ENCODE results near the gene PAX7.
"Not testable (repeated sequence)": the region's sequence is repeated elsewhere in the genome, so short reads cannot be mapped to it uniquely, and the experiment has no call there.

The PAX7 gene

DNA sequence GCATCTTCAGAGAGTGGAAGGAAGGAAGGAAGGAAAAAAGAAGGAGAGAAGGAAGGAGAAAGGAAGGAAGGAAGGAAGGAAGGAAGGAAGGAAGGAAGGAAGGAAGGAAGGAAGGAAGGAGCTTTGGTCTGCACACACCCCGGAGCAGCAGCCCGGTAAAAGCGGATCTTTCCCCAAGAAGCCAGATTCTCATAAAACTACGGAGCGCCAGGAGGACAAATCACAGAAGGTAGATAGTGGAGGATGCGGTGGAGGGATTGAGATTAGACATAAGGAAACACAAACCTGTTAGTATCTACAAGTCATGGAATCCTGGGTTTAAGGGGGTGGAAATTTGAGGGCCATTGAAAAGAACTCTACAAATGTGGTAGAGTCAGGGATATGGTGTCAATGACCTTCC, 36.7 kb downstream of the PAX7 start:
- DNase-seq = no peak

DNA sequence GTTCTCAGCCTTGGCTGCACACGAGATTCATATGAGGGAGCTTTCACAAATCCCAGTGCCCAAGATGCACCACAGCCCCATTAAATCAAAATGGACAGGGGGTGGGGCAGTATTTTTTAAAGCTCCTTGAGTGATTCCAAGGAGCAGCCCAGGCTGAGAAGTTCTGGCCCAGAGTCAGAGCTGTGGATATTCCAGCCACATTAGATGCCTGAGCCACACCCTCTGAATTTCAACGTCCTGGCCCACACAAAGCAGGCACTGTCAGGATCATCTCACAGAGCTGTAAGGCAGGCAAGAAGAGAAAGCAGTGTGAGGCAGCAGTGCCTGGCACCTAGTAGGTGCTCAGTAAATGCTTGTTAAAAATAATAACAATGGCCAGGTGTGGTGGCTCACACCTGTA, 37.4 kb downstream of the PAX7 start:
- no peak for DNase-seq

DNA sequence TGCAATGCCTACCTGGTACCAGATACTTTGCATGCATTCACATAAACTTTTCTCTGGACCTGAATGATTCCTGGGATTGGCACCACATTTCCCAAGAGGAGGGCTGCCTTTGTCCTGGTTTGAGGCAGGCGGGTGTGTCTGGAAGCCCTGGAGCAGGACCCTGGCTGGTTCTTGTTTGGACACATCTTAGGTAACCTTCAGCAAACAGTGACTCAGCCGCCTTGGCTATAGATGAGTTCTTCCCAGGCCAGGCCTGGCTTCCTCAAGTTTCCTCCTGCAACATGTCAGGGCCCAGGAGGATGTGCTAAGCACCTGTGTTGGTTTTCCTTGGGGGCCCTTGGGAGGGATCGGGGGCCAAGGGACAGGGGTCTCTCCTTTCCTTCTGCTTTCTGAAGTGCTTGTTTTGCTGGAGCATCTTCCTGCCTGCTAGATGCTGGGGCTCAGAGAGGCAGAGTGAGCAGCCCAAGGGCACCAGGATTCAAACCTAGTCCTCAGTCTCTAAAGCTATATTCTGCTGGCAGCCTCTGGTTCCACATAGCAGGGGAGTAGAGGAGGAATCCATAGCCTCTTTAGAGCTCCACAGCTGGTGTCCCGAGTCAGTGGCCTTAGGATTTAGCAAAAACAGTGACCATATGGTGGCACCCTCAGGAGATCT, 38.2 kb downstream of the PAX7 start:
- DNase-seq = no peak

DNA sequence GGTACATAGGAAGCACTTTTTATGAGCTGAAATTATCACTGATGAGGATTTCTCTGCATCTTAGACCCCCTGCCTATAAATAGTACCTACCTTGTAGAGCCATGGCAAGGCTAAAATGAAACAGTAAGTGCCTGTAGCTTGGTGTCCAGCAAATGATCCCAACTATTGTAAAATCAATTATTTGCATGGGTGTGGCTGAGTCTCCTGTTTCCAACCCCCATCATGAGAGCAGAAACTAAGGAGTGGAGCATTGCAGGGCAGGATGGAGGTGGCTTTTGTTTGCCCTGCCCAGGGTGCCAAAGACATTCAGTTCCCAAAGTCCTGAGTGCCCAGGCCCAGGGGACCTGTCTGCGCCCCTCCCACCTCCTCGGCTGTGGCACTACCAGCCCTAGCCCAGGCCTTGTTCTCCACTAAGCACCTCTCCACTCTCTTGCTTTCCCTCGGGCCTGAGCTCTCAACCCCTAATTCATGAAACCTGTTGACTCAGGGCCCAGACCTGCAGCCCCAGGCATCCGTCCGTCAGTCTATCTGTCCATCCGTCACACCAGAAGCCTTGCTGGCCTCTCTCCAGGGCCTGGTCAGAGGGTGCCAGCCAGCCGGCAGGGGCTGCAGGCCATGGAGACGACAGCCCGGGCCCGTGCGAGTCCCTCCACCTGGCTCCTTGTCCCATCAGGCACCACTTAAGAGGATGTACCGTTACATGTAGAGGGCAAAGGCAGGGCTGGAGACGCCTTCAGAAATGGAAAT, 39.6 kb downstream of the PAX7 start:
- no peak for DNase-seq

DNA sequence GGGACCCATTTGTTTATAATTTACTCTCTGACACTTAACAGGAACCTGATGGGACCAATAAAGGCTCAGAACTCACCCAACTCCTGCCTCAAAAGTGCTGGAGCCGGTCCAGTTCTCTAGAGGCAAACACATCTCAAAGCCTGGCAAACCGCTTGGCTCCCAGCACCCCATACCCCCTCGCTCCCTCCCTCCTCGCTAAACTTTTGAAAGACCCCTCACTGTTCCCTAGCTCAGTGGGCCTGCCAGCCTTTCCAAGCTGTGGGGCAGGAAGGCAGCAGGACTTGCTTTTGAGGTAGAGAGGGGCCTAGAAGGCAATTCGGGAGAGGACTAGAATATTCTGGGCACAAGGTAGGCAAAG, 40.2 kb downstream of the PAX7 start:
- DNase-seq = no peak

DNA sequence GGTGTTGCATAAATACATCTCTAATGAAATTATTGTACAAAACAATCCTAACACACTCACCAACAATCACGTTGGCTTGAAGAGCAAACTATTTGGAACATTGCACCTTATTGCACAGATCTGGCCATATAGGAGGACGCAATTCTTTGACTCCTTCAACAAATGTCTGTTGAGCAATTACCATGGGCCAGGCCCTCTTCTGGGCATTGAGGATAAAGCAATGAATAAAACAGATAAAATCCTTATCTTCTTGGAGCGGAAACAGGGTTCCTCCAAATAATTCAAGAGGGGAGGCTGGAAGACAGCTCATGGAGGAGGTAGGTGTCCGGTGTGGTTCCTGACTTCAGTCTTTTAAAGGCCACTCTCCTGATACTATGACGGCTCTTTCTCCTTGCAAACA, 43.3 kb downstream of the PAX7 start:
- no peak for DNase-seq

DNA sequence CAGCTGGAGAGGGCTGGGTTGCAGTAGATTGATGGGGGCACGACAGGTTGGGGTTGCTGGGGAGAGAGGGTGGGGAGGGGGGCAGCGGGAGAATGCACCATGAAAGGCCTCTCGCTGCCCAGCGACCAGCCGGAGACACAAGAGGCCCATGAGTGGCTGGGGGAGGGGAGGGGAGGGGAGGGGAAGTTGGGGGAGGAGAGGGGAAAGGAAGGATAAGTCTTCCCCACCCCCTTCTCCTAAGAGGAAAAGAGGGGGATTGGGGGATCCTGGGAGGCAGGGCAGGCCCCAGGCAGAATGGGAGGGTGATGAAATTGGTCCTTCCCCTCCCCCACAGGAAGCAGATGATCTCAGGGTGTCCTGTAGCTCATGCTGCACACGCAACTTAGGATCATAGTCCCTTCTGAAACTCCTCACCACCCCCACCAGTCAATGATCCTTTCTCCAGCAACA, 45.7 kb downstream of the PAX7 start:
- DNase-seq = peak; percentile 55

DNA sequence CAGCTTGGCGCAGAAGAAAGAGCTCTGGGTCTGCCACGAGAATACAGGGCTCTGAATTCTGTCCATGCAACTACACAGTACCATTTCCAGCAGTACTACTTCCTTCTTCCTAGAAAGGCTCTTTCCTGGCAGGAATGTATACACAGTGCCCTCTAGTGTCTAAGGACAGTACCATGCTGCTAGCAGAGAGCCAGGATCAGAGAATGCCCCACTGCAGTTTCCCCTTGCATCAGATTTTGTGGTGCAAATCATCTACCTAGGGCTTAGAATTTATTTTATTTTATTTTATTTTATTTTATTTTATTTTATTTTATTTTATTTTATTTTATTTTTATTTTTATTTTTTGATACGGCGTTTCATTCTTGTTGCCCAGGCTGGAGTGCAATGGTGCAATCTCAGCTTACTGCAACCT, 50.8 kb downstream of the PAX7 start:
- no peak for DNase-seq

DNA sequence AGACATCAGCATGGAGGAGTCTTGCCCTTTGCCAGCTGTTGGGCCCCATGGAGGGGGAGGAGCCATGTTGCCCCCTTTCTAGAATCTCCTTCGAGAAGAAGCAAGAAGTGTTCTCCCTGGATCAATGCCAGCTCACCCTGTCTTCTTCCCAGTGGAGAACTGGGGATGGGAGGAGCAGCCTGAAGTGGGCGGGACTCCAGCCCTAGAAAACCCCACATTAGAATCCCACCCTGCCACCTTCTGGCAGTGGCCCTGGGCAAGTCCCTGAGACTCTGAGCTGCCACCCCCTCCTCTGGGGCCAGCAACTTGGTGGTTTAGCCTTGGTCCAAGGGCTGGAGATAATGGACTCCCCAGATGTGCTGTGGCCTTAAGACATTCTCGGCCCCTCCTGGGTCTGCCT, 51.7 kb downstream of the PAX7 start:
- no peak for DNase-seq

DNA sequence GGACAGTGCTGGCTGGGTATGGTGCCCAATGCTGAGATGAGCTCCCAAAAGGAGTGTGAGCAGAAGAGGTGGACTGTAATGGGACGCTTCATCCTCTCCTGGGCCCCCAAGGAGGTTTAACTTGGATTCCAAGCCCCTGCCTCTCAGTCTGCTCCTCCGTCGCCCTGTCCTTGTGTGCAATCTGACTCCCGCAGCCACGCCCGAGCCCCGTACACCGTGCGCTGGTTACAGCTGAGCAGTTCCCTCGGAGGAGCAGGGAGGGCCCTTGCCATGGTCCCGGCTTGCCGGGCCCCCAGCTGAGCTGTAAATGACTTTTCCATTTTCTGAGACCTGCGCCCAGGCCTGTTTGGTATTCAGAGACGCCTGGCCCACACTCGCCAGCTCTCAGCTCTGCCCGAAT, 53.7 kb downstream of the PAX7 start:
- peak; percentile 47 for DNase-seq

DNA sequence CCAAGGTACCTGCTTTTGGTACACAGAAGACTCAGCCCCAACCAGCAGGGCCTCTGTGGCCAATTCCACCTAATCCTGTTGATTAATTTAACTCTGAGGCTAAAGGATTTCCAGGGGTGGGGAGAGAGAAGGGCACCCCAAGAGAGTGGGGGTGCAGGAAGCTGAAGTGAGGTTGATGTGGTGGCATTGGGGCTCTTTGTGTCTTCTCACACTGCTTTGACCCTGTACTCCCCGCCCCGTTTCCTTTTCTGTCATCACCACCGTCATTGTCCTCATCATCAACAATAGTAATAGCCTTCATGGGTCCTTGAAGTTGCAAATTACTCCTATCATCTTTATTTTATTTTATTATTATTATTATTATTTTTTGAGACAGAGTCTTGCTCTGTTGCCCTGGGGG, 55.9 kb downstream of the PAX7 start:
- DNase-seq = no peak

DNA sequence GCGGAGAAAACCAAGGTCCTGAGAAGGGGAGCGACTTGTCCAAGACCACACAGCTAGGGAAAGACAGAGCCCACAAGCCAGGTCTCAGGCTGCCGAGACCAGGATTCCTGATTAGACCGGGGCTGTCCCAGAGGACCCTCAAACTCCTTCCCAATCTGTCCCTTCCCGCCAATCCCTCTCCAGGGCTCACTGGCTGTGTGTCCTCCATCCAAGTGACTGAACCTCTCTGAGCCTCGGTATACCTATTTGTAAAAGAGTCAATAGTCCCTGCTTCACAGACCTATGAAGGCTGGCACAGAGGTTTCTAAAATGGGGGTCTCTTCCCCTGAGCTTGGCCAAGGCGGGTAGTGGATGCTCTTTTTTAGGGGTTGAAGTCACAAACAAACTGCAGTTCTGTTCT, 56.6 kb downstream of the PAX7 start:
- no peak for DNase-seq

DNA sequence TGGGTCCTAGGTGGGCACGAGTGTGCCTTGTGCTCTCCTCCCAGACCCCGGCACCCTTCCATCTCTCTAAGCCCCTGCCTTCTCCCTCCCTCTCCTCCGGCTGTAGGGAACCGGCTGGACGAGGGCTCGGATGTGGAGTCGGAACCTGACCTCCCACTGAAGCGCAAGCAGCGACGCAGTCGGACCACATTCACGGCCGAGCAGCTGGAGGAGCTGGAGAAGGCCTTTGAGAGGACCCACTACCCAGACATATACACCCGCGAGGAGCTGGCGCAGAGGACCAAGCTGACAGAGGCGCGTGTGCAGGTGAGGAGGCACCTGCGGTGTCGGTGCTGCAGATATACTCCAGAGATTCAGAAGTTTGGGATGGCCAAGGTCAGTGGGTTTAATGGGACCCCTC, 61.0 kb downstream of the PAX7 start:
- no peak for DNase-seq

DNA sequence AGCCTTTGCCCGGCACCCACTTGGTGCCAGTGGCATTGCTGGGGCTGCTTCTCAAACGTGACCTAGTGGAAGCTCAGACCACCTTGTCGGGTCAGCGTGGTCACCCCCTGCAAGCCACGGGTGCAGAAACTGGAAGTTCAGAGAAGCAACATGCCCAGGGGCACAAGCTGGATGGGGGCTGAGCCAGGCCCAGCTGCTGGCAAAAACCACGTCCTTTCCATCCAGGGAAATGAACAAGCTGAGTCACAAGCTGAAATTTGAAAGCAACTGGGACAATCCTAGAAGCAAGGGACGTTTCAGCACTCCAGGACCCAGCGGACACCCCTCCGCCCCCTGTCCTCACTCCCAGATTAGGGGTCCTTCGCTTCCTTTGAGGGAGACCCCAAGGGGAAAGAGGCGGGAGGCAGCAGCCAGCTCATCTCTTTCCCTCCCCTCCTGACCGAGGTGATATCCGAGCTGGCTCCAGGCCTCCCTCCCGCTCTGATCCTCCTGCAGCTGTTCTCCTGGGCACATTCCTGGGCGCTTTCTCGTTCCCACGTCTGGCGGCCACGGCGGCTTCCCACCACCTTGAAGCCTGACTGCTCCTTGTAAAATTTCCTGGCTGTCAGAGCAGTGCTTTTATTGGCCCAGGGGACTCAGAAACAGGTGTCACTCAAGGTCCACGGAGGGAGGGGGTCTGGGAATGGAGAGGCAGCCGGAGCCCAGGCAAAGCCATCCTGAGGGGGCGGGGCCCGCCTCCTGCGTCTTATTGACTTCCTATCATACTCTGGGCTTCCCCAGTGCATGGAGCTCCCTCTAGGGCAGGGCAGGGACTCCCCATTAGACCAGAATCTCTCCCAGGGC, 62.8 kb downstream of the PAX7 start:
- peak; percentile 78 for DNase-seq

DNA sequence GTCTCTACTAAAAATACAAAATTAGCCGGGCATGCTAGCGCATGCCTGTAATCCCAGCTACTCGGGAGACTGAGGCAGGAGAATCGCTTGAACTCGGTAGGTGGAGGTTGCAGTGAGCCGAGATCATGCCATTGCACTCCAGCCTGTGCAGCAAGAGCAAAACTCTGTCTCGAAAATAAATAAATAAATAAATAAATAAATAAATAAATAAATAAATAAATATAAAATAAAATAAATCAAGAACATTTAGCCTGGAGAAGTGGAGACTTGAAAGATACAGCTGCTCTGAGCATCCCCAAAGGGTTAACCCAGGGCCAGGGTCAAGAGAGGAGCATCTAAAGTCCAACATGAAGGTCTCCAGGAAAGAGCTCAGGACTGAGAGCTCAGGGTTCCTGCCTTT, 63.6 kb downstream of the PAX7 start:
- not testable (repeated sequence) for DNase-seq

DNA sequence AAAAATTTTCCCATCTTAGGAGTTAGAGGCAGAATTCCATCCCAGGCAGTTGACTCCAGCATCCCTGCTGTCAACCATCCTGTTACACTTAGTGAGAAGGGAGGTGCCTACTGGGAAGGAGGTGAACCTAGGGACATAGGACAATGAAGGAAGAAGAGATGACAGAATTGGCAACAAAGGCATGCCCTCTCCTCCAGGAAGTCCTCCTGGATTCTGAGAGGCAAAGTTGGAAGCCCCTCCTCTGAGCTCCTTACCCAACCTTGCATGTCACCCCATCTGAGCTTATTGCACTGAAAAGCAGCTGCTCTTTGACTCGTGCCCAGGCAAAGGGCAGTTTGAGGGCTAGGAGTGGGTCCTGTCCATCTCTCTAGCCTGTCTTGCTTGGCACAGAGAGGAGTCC, 66.9 kb downstream of the PAX7 start:
- no peak for DNase-seq

DNA sequence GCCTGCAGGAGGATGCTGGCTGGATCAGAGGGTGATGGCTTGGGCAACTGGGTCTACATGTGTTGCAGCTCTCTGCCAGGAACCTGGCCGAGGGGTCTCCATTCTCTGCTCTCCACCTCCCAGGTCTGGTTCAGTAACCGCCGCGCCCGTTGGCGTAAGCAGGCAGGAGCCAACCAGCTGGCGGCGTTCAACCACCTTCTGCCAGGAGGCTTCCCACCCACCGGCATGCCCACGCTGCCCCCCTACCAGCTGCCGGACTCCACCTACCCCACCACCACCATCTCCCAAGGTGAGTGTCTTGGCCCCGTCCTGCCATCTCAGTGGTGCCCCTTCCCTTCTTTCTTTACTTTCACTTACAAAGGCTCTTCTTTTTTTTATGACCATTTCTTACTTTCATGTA, 69.9 kb downstream of the PAX7 start:
- no peak for DNase-seq

DNA sequence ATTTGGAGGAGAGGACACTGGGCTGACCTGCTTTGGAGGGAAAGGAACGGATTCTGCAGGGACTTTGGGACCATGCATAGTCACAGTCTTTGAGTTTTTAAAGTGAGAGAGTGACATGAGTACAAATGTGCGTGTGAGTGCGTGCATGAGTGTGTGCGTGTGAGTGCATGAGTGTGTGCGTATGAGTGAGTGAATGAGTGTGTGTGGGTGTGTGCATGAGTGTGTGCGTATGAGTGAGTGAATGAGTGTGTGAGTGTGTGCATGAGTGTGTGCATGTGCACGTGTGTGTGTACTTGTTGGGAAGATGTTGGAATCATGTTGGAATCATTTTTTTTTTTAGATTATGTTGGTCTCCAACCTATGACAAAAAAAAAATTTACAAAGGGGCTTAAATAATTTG, 70.5 kb downstream of the PAX7 start:
- DNase-seq = no peak

DNA sequence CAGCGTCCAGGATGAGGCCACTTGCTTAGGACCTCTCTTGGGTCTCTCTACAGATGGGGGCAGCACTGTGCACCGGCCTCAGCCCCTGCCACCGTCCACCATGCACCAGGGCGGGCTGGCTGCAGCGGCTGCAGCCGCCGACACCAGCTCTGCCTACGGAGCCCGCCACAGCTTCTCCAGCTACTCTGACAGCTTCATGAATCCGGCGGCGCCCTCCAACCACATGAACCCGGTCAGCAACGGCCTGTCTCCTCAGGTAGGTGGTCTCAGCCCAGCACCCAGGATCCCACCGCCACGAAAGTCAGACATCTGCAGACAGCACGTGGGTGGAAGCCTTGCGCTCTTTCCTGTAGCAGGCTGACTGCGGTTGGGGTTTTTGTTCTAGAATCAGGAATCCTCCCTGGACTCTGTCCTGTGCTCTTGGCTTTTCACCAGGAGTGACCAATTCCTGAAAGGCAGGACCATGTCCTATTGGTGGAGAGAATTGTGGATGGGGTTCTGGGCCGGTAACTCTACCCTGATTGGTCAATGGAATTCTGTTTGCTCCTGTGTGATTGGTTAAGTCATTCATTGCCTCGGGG, 72.5 kb downstream of the PAX7 start:
- no peak for DNase-seq

DNA sequence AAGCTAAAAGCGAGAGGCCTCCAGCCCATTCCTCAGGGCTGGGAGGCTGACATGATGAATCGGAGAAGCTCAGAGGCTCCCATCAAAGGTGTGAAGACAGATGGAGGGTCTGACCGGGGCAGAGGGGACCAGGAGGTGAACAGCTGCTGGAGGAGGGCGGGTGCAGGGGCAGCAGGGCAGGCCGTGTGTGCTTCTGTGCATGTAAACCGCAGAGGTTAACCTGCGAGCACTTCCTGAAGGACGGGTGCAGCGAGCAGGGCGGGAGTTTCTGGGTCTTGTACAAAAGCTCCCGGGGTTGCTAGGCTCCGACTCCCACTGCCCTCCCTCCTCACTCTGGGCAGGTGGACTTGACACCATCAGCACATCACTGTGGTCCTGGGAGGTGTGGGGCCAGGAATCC, 75.2 kb downstream of the PAX7 start:
- no peak for DNase-seq

DNA sequence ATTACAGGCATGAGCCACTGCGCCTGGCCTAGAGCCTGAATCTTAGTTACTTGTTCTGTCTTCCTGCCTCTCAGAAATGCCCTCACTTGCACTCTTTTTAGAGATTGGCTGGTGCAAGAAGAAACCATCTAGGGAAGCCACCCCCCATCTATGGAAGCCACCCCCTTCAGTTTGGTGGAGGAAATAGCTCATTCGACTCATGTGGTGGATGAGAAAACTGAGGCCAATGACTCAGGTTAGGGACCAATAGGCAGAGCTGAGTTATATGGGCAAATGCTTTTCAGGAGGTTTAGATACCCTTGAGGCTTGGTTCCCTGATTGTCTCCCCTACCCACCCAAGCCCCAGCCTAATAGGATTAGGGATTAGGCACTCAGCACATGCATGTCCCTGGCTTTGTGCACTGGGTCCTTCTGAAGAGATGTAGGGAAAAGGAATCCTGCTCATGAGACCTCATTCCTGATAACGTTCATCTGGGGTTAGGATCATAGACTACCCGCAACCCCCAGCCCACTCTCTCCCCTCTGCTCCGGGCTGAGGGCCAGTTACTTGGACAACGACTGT, 77.1 kb downstream of the PAX7 start:
- DNase-seq = no peak

DNA sequence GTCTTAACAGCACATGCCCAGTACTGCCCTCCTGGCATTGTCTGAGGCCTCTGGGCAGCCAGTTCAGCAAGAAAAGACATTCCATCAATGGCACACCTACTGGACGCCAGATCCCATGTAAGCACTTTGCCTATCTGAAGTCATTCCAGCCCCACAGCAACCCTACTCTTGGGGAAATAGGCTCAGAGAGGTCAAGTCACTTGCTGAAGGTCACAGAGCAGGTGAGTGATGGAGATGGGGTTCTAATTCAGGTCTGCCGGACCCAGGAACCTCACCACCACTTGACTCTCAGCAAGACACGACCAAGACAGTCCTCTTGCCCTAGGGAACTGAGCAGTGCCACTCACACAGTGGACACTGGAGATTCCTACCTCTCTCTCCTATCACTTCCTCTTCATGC, 79.4 kb downstream of the PAX7 start:
- DNase-seq = no peak

DNA sequence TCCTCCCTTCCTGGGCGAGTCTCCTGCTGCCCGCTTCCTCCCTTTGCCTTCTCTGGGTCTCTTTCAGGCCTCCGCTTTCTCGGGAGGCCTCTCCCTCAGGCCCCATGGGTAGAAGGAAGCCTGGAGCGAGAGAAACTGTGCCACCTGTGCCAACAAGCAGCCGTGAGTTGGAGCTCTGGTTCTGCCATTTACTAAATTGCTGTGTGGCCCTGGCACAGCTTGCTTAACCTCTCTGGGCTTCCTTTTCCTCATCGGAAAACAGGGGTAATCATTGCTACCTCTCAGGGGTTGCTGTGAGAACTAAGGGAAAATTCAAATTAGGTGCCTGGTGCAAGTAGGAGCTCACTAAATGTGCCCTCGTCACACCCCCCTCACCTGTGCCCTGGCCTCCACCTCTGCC, 80.4 kb downstream of the PAX7 start:
- DNase-seq = no peak
